HK-2 (cell line): Measurements from ENCODE around the gene ZAP70.

Experiments
- DNase-seq: peaks from one replicate; pipeline ENCODE4 v3.0.0-alpha.2; 2018; ENCODE audit not compliant: unreplicated experiment

ZAP70 gene

GRCh38 chr2:97788986-97789644 is 75.7 kb downstream of the ZAP70 start:
- no peak for DNase-seq
